Measurements from ENCODE around the gene NECTIN4.

GRCh38 chr1:161121042-161121650 is 31.8 kb upstream of the NECTIN4 start:
- TF ChIP-seq CTCF (IDR thresholded peaks at IDR 0.05; ENCODE audit: low read depth, low read length) (no peak), EZH2phosphoT487 (IDR thresholded peaks at IDR 0.05; ENCODE audit: low read depth) (no peak)

Measured in OCI-LY3 (cell line).